ENCODE measurements around the gene AGO4. TPM values are rescaled to one million over a fixed set of nuclear protein-coding genes. Genes with fewer than 3 reads are reported as not detected.
A peak's percentile ranks its signal among the peaks of the same experiment; 100 is the strongest.

AGO4 gene
- total RNA-seq, 2 donors from 2014 or later = 17.6 to 20.5 TPM

DNA sequence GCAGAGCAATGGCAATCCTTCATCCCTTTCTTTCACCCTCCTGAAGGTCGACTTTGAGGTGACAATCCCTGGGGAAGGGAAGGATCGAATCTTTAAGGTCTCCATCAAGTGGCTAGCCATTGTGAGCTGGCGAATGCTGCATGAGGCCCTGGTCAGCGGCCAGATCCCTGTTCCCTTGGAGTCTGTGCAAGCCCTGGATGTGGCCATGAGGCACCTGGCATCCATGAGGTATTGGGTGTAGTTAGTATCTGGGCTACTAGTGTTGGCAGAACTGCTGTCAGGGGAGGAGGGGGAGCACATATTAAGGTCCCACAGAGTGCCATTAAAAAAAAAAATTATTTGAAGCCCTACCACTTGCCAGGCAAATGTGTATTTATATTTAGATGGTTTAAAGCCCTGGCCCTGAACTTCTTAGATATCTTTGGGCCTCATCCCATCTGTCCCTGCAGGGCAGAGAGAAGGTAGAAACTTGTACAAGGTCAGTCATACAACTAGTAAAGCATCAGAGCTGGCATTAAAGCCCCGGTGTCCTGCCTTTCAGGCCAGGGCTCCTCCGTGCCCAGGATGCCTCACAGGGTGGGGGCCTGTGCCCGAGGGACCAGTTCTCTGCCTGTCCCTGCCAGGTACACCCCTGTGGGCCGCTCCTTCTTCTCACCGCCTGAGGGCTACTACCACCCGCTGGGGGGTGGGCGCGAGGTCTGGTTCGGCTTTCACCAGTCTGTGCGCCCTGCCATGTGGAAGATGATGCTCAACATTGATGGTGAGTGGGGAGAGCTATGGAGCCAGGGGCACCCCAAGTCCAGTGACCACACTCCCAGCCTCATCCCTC lies 85.4 kb downstream of the AGO4 start:
- Mint-ChIP-seq H3K36me3 (ENCODE audit: low read depth) (peaks cover 80% of the 10 kb centered on the region), H3K27ac (no peak overlapping the region), H3K9me3 (no peaks in the 10 kb centered on the region), H3K27me3 (ENCODE audit: insufficient read depth) (no peaks in the 10 kb centered on the region), H3K4me3 (no peak overlapping the region), H3K4me1 (no peaks in the 10 kb centered on the region)
- Histone ChIP-seq H3K36me3 (ENCODE audit: control insufficient read depth, insufficient read depth, low read length) (peaks cover 84% of the 10 kb centered on the region), H3K4me1 (ENCODE audit: control insufficient read depth, insufficient read depth, low read length) (no peaks in the 10 kb centered on the region), H3K9me3 (ENCODE audit: control insufficient read depth, low read length) (no peaks in the 10 kb centered on the region), H3K27me3 (ENCODE audit: control insufficient read depth, insufficient read depth, low read length, poor library complexity, severe bottlenecking) (no peaks in the 10 kb centered on the region), H3K4me3 (ENCODE audit: low read length) (no peak overlapping the region), H3K9ac (ENCODE audit: extremely low read depth, low read length, poor library complexity, severe bottlenecking) (no peak overlapping the region), H3K27ac (ENCODE audit: low read depth, low read length) (no peak overlapping the region)
- DNase-seq = no peak
- TF ChIP-seq, protein P1, sequence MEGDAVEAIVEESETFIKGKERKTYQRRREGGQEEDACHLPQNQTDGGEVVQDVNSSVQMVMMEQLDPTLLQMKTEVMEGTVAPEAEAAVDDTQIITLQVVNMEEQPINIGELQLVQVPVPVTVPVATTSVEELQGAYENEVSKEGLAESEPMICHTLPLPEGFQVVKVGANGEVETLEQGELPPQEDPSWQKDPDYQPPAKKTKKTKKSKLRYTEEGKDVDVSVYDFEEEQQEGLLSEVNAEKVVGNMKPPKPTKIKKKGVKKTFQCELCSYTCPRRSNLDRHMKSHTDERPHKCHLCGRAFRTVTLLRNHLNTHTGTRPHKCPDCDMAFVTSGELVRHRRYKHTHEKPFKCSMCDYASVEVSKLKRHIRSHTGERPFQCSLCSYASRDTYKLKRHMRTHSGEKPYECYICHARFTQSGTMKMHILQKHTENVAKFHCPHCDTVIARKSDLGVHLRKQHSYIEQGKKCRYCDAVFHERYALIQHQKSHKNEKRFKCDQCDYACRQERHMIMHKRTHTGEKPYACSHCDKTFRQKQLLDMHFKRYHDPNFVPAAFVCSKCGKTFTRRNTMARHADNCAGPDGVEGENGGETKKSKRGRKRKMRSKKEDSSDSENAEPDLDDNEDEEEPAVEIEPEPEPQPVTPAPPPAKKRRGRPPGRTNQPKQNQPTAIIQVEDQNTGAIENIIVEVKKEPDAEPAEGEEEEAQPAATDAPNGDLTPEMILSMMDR (conservative IDR thresholded peaks at IDR 0.05) = no peak
- 94 to 100% methylated on average over 5 to 14 of the region's 14 CpGs for WGBS, 2 experiments (ENCODE audit: insufficient coverage in 1 of 2, insufficient read length in 1 of 2)

DNA sequence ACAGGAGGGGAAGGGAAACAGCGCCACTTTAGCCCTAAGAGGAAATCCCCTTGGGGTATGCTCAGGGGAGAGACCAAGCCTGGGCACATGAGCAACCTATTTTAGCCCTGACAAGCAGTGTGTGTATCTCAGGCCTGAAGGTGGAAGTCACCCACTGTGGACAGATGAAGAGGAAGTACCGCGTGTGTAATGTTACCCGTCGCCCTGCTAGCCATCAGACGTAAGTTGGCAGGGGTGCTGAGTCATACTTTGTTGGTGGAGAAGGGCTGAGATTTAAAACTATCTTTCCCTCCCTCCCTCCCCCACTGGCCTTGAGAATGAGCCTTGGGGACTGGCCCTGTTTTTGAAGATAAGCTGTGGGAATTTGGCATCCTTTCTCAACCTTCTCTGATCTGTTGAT lies 86.4 kb downstream of the AGO4 start:
- Histone ChIP-seq H3K4me3 (ENCODE audit: low read length) (no peak overlapping the region), H3K36me3 (ENCODE audit: control insufficient read depth, insufficient read depth, low read length) (peaks cover 83% of the 10 kb centered on the region), H3K9me3 (ENCODE audit: control insufficient read depth, low read length) (no peaks in the 10 kb centered on the region), H3K9ac (ENCODE audit: extremely low read depth, low read length, poor library complexity, severe bottlenecking) (no peak overlapping the region), H3K27ac (ENCODE audit: low read depth, low read length) (no peak overlapping the region), H3K4me1 (ENCODE audit: control insufficient read depth, insufficient read depth, low read length) (no peaks in the 10 kb centered on the region), H3K27me3 (ENCODE audit: control insufficient read depth, insufficient read depth, low read length, poor library complexity, severe bottlenecking) (no peaks in the 10 kb centered on the region)
- WGBS, 2 experiments (ENCODE audit: insufficient coverage in 1 of 2, insufficient read length in 1 of 2) = 86 to 100% methylated on average over 1 to 6 of the region's 6 CpGs
- H3K27me3 Mint-ChIP-seq (ENCODE audit: insufficient read depth) = no peaks in the 10 kb centered on the region
- no peak overlapping the region for H3K4me3 Mint-ChIP-seq
- TF ChIP-seq, protein P1 (conservative IDR thresholded peaks at IDR 0.05) = no peak
- no peaks in the 10 kb centered on the region for H3K4me1 Mint-ChIP-seq
- peak overlapping the region; percentile 35 for H3K27ac Mint-ChIP-seq
- no peaks in the 10 kb centered on the region for H3K9me3 Mint-ChIP-seq
- DNase-seq = no peak
- H3K36me3 Mint-ChIP-seq (ENCODE audit: low read depth) = peaks cover 80% of the 10 kb centered on the region

- peaks cover 84% of the 10 kb centered on the region for H3K36me3 ChIP-seq (ENCODE audit: control insufficient read depth, insufficient read depth, low read length)
- 100% methylated on average over 1 of the region's 1 CpG; no CpG with 5 or more reads in 1 of the 2 experiments for WGBS, 2 experiments (ENCODE audit: insufficient coverage in 1 of 2, insufficient read length in 1 of 2)
- peak overlapping the region; percentile 35 for H3K27ac Mint-ChIP-seq
Observed at GRCh38 chr1:35894656-35895055, 86.8 kb downstream of the AGO4 start.

More at GRCh38 chr1:35894656-35895055, 86.8 kb downstream of the AGO4 start:
- no peak for DNase-seq
- Histone ChIP-seq H3K9me3 (ENCODE audit: control insufficient read depth, low read length) (no peaks in the 10 kb centered on the region), H3K4me3 (ENCODE audit: low read length) (no peak overlapping the region), H3K4me1 (ENCODE audit: control insufficient read depth, insufficient read depth, low read length) (no peaks in the 10 kb centered on the region), H3K27me3 (ENCODE audit: control insufficient read depth, insufficient read depth, low read length, poor library complexity, severe bottlenecking) (no peaks in the 10 kb centered on the region), H3K9ac (ENCODE audit: extremely low read depth, low read length, poor library complexity, severe bottlenecking) (no peak overlapping the region), H3K27ac (ENCODE audit: low read depth, low read length) (no peak overlapping the region)
- Mint-ChIP-seq H3K4me1 (no peaks in the 10 kb centered on the region), H3K9me3 (no peaks in the 10 kb centered on the region), H3K27me3 (ENCODE audit: insufficient read depth) (no peaks in the 10 kb centered on the region), H3K4me3 (no peak overlapping the region), H3K36me3 (ENCODE audit: low read depth) (peaks cover 82% of the 10 kb centered on the region)
- TF ChIP-seq, protein P1 (conservative IDR thresholded peaks at IDR 0.05) = no peak
